ENCODE measurements around the gene FARP1.
"Not testable (repeated sequence)": the region's sequence is repeated elsewhere in the genome, so short reads cannot be mapped to it uniquely, and the experiment has no call there.

FARP1 gene

DNA sequence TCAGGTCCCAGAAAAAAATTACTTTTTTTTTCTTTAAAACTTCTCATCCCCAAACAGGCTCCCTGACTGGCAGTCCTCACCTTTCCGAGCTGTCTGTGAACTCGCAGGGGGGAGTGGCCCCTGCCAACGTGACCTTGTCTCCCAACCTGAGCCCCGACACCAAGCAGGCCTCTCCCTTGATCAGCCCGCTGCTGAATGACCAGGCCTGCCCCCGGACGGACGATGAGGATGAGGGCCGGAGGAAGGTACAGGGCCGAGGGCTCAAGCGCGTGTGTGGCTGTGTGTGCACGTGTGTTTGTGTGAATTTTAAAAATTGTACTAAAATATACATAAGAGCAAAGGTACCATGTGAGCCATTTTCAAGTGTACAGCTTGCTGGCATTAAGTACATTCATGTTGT is 266.4 kb downstream of the FARP1 start:
- no peak for DNase-seq

DNA sequence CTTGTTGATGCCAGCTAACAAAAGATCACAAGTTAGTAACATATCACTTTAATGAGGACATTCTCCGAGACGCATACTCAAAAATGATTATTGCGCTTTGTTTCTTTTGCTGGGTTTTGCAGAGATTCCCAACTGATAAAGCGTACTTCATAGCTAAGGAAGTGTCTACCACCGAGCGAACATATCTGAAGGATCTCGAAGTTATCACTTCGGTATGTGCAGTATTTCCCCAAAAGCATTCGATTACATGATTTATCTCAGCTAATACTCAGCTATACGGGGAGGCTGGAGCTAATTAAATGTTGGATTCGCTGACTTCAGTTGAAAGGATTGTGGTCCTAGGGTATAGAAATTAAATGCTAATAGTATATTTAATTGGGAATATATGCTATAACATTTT is 267.7 kb downstream of the FARP1 start:
- no peak for DNase-seq

DNA sequence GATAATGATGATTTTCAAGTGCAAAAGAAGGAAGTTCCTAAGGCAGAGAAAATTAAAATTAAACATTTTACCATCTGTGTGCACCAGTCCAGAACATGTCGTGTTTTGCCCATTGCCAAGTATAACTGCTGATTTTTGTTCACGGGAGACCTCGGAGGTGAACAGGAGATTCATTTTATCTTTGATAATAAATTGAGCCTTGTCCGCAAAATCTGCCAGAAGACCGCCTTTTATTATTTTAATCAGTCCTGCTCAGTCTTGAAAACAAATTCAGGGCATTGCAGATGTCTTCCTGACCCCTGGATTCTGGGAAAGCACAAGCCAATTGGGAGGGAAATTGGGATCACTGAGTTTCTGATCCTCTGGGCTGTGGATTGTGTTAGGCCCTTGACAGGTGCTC is 268.1 kb downstream of the FARP1 start:
- DNase-seq, result no peak

- DNase-seq, result no peak
Observed at GRCh38 chr13:98411617-98412265, 268.8 kb downstream of the FARP1 start.

- not testable (repeated sequence) for DNase-seq
Observed at GRCh38 chr13:98413278-98413677, 270.4 kb downstream of the FARP1 start.

GRCh38 chr13:98413796-98414195 is 270.9 kb downstream of the FARP1 start:
- DNase-seq, result no peak

- no peak for DNase-seq
Observed at GRCh38 chr13:98415326-98416070, 272.6 kb downstream of the FARP1 start.

DNA sequence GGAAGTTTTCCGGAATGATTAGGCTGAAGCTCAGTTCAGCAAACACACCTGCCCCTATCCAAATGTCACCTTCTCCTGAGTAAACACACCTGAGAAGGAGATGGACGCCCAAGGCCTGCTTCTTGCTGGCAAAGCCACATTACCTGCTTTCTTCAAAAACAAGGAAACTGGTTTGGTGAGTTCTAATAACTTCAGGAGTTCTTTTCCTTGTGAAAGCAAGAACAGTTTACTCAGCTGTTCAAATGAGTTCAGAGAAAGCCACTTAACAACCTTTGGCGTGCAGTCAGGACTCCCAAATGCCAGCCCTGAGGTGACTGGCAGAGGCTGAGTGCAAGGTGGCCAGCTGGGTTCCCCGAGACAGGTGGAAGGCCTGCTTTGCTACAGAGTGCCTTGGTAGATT is 273.5 kb downstream of the FARP1 start:
- peak; percentile 32 for DNase-seq

DNA sequence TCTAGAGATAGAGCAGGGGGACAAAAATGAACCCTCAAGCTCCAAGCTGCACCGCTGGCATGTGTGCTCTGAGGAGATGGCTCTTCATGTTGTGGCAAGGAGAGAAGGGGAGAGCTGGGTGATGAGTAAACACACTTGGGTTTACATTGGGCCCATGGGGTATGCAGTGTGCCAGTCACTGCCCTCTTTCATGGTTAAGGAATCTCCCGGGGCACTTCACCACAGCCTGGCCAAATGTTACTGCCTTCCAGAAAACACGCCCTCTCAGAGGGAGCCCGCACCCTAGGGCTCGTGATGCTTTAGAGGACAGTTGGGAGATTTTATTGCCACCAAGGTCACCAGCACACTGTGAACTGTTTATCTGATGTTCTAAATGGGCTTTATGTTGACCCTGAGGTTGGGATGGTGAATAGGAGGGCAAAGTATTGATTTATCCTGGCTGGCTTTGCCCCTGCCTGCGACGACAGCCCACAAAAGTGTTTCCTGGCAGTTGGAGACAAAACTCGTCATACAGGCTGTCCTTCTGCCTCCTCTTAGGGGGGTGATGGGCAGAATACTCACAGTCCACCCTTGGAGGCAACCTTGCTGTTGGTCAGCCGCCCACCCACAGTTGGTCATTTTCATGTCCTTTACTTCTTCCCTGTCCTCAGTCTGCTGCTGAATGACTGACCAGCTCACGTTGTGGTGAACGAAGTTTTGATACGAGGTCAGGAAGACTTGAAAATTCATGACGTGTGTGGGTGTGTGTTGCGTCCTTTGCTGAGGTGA is 277.1 kb downstream of the FARP1 start:
- no peak for DNase-seq

GRCh38 chr13:98420554-98421175 is 277.8 kb downstream of the FARP1 start:
- DNase-seq, result no peak

- DNase-seq, result no peak
Observed at GRCh38 chr13:98422046-98422445, 279.2 kb downstream of the FARP1 start.

DNA sequence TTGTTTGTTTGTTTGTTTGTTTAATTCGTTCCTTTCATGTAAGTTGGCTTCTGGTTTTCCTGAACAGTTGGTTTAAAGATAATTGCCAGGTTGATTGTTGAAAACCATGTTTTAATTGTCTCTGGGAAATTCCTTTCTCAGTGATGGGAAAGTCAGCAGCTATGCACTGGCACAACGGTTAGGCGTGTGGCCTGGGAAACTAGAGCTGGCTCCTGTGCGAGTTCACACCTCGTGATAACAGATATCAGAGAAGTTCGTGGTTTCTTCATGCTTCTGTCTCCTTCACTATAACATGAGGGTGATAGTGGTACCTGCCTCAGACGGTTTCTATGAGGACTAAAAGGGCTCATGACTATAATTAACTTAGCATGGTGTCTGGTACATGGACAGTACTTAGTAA is 280.5 kb downstream of the FARP1 start:
- DNase-seq, result no peak

- no peak for DNase-seq
Observed at GRCh38 chr13:98427331-98427995, 284.6 kb downstream of the FARP1 start.

DNA sequence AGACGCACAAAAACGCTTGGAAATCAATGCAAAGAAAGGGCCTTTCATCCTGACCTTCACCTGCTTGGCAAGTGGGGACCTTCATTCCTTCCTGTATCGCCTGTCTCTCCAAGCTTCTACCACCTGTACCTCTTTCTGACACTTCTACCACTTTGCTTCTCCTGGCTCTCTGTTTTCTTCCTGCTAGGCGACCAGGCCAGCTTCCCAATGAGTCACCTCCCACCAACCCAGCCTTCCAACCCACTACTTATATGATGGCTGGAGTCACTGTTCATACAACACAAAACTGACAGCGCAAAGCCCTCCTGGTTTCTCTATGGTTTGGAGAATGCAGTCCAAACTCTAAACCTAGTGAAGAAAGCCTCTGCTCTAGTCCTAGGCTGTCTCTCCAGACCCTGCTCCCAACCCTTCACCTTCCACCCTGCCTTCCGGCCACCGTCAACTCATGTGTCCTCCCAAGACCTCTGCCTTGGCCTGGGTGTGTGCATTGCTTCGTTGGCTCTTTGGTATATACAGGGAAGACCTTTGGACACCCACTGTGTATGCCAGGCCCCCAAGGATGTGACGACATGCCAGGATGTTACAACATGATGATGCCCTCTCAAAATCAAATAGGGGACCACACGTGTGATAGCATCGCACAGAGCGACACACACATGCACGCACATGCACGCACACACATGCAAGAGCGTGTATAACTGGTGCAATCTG is 285.5 kb downstream of the FARP1 start:
- no peak for DNase-seq

GRCh38 chr13:98429081-98429480 is 286.2 kb downstream of the FARP1 start:
- DNase-seq, result no peak

- DNase-seq, result no peak
Observed at GRCh38 chr13:98429531-98429930, 286.6 kb downstream of the FARP1 start.

GRCh38 chr13:98429977-98430736 is 287.3 kb downstream of the FARP1 start:
- no peak for DNase-seq

DNA sequence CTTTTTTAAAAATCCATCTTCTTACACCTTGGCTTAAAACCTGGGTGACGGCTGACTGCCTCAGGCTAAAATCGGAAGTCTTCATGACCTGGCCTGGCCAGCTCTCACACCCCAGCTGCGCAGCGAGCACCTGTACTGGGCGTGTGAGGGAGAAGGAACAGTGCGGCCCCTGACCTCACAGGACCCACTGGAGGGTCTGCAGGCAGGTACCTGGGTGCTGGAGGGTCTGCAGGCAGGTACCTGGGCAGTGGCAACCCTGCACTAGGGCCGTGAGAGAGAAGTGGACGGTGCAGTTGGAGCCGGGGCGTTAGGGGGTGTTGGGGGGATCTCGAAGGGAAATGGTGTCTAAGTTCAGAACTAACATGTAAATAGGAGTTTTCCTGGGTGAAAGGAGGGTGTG is 289.7 kb downstream of the FARP1 start:
- no peak for DNase-seq

- no peak for DNase-seq
Observed at GRCh38 chr13:98433654-98434053, 290.8 kb downstream of the FARP1 start.

GRCh38 chr13:98434060-98434459 is 291.2 kb downstream of the FARP1 start:
- no peak for DNase-seq

DNA sequence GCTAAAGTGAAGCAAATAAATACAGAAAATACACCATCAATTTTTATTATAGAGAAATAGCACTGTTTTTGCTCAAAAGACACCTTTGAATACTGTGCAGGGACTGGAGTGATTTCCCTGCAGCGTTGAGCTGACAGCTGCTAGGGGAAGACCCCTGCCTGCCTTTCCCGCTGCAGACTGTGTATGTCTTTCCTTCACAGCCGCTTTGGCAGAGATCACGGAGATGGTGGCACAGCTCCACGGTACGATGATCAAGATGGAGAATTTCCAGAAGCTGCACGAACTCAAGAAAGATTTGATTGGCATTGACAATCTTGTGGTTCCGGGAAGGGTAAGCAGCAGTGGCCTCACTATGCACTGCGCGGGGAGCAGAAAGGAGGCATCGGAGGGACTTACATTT is 292.5 kb downstream of the FARP1 start:
- no peak for DNase-seq

Measured in NCI-H2107 (cell line).